Neuronal stem cell (in vitro differentiated cells): ENCODE results near the gene PCTP.

Source experiments
- DNase-seq: peaks from one replicate; pipeline ENCODE4 v3.0.0-alpha.2; 2013; ENCODE audit warnings: low spot score
- H2AFZ ChIP-seq: one replicate; pipeline ENCODE4 v1.6.1; 2013; ENCODE audit warnings: mild to moderate bottlenecking, low read length, inconsistent platforms
- H2AK5ac ChIP-seq: 2 replicates; pipeline ENCODE4 v1.6.1; 2013; ENCODE audit warnings: low read depth, mild to moderate bottlenecking, inconsistent platforms, low read length, moderate library complexity, mixed read lengths
- H2BK120ac ChIP-seq: 2 replicates; pipeline ENCODE4 v1.6.1; 2013; ENCODE audit warnings: low read depth, mild to moderate bottlenecking, inconsistent platforms, low read length, moderate library complexity, mixed read lengths
- H2BK12ac ChIP-seq: one replicate; pipeline ENCODE4 v1.6.1; 2013; ENCODE audit warnings: low read length, inconsistent platforms
- H2BK15ac ChIP-seq: 2 replicates; pipeline ENCODE4 v1.6.1; 2013; ENCODE audit warnings: mild to moderate bottlenecking, low read length, inconsistent platforms, mixed read lengths
- H2BK5ac ChIP-seq: one replicate; pipeline ENCODE4 v1.6.1; 2013; ENCODE audit warnings: inconsistent platforms, mild to moderate bottlenecking, low read length, moderate library complexity
- H3K14ac ChIP-seq: one replicate; pipeline ENCODE4 v1.6.1; 2013; ENCODE audit warnings: low read length, inconsistent platforms
- H3K18ac ChIP-seq: 2 replicates; pipeline ENCODE4 v1.6.1; 2013; ENCODE audit warnings: low read length, inconsistent platforms
- H3K23ac ChIP-seq: 2 replicates; pipeline ENCODE4 v1.6.1; 2013; ENCODE audit warnings: low read depth, mild to moderate bottlenecking, mixed read lengths, low read length, inconsistent platforms; ENCODE audit not compliant: poor library complexity
- H3K27ac ChIP-seq: replicated peaks from 3 replicates; pipeline ENCODE4 v1.5.1; 2013; ENCODE audit warnings: low read length, inconsistent platforms
- H3K27me3 ChIP-seq, 3 experiments: 2 replicates each; pipeline ENCODE4 v1.6.1; 2013; ENCODE audit warnings: low read length in 3 of 3, mild to moderate bottlenecking in 2 of 3, inconsistent platforms in 1 of 3, low read depth in 1 of 3, mixed read lengths in 1 of 3, moderate library complexity in 1 of 3; ENCODE audit not compliant: control insufficient read depth in 3 of 3, insufficient read depth in 3 of 3
- H3K36me3 ChIP-seq, 2 donors: replicated peaks in 1 of 2; 2 replicates each; pipeline ENCODE4 v1.6.1; 2013; ENCODE audit warnings: low read length in 2 of 2; ENCODE audit not compliant: control insufficient read depth in 2 of 2, insufficient read depth in 2 of 2
- H3K4ac ChIP-seq: 2 replicates; pipeline ENCODE4 v1.6.1; 2013; ENCODE audit warnings: inconsistent platforms, mild to moderate bottlenecking, low read length, moderate library complexity
- H3K4me1 ChIP-seq, 2 donors: 1 replicate in 1 of 2; 2 replicates in 1 of 2; pipeline ENCODE4 v1.6.1; 2013; ENCODE audit warnings: low read length in 2 of 2, low read depth in 1 of 2; ENCODE audit not compliant: control insufficient read depth in 2 of 2, insufficient read depth in 1 of 2
- H3K4me2 ChIP-seq: one replicate; pipeline ENCODE4 v1.6.1; 2013; ENCODE audit warnings: mild to moderate bottlenecking, low read length, inconsistent platforms; ENCODE audit not compliant: insufficient read depth, poor library complexity, severe bottlenecking
- H3K4me3 ChIP-seq, 2 donors: 2 replicates each; pipeline ENCODE4 v1.5.1; 2013; ENCODE audit warnings: low read length in 2 of 2, mild to moderate bottlenecking in 2 of 2, inconsistent platforms in 1 of 2, moderate library complexity in 1 of 2
- H3K79me1 ChIP-seq: one replicate; pipeline ENCODE4 v1.6.1; 2013; ENCODE audit warnings: low read depth, mild to moderate bottlenecking, inconsistent platforms, low read length, moderate library complexity
- H3K9ac ChIP-seq: one replicate; pipeline ENCODE4 v1.6.1; 2013; ENCODE audit warnings: mild to moderate bottlenecking, low read depth, low read length, inconsistent platforms; ENCODE audit not compliant: poor library complexity
- H3K9me3 ChIP-seq, 2 donors: replicated peaks in 1 of 2; 2 replicates each; pipeline versions ENCODE3 to v1.6.1; 2013; ENCODE audit warnings: low read length in 2 of 2, mild to moderate bottlenecking in 2 of 2, inconsistent platforms in 1 of 2, low read depth in 1 of 2, mixed read lengths in 1 of 2, moderate library complexity in 1 of 2; ENCODE audit not compliant: control insufficient read depth in 2 of 2, insufficient read depth in 1 of 2
- H4K8ac ChIP-seq: one replicate; pipeline ENCODE4 v1.6.1; 2013; ENCODE audit warnings: low read depth, mild to moderate bottlenecking, inconsistent platforms, low read length, moderate library complexity
- H4K91ac ChIP-seq: one replicate; pipeline ENCODE4 v1.6.1; 2013; ENCODE audit warnings: low read length, low read depth, mild to moderate bottlenecking, inconsistent platforms; ENCODE audit not compliant: poor library complexity
- WGBS, 2 donors: extraction: QIAGEN DNeasy Blood & Tissue Kit; methylation state at CpG; one replicate each; pipeline ENCODE4 v1.1.7; 2013; ENCODE audit warnings: missing lambda C conversion rate in 2 of 2, mixed read lengths in 1 of 2; ENCODE audit not compliant: insufficient read length in 2 of 2, insufficient replicate concordance in 1 of 2; ENCODE audit errors: extremely low coverage in 2 of 2; 5-methylcytosine and 5-hydroxymethylcytosine counted together

Gene PCTP

GRCh38 chr17:55794725-55795482, 44.1 kb downstream of the PCTP start:
- no peak overlapping the region for H3K23ac ChIP-seq
- H3K79me1 ChIP-seq, result no peaks in the 10 kb centered on the region
- H3K27ac ChIP-seq, result peak overlapping the region; percentile 23
- H3K18ac ChIP-seq, result no peak overlapping the region
- H2BK15ac ChIP-seq, result no peak overlapping the region
- no peak overlapping the region for H4K91ac ChIP-seq
- peaks cover 0 to 4% of the 10 kb centered on the region in 2 donors for H3K9me3 ChIP-seq
- no peak overlapping the region for H2BK5ac ChIP-seq
- H2AK5ac ChIP-seq, result no peak overlapping the region
- no peak overlapping the region for H3K14ac ChIP-seq
- H2AFZ ChIP-seq, result no peak overlapping the region
- H3K4me3 ChIP-seq, result no peak overlapping the region
- no peak overlapping the region for H3K9ac ChIP-seq
- H2BK120ac ChIP-seq, result no peak overlapping the region
- no peak overlapping the region for H4K8ac ChIP-seq
- H2BK12ac ChIP-seq, result no peak overlapping the region
- peaks cover 0 to 61% (median 0%) of the 10 kb centered on the region in 3 experiments for H3K27me3 ChIP-seq
- no peaks in the 10 kb centered on the region for H3K36me3 ChIP-seq
- no peak overlapping the region for H3K4ac ChIP-seq
- no CpG with 5 or more reads among the region's 6 CpGs for WGBS, 2 donors
- peaks cover 4% of the 10 kb centered on the region in 2 donors for H3K4me1 ChIP-seq
- no peak for DNase-seq
- no peak overlapping the region for H3K4me2 ChIP-seq

DNA sequence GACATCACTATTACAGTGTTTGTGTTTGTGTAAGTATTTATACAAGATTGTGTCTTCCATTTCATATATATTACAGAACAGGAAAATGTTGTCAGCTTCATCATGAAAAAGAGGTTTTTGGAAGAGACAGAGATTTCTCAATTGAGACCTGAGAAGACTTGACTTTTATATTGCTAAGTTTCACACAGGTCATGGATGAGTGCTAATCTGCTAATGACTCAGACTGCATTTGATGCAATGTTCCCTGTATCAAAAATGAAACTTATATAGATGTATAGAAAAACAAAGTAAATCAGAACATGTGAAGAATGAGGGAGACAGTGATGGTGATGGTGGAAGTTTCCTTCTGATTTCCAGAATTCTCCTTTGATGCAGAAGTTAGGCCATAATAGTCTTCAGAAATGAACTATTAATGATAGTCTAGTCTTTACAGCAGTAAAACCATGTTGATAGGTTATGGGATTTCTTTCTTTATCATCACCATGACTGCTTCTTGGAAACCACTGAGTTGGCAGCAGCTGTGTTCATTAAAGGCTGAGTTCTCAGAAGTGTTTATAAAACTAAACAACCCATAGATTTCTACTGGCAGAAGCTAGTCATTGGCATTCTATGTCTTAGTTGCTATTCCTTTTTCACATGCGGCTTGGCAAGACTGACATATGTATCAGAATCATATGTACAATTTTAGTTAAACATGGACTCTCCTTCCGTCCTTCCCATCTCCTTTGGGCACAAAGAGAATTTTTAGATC, 56.1 kb downstream of the PCTP start:
- Histone ChIP-seq H3K4me1 (no peaks in the 10 kb centered on the region), H3K27me3 (peaks cover 0 to 56% (median 0%) of the 10 kb centered on the region in 3 experiments), H3K23ac (no peak overlapping the region), H4K8ac (no peak overlapping the region), H2AFZ (no peak overlapping the region), H4K91ac (no peak overlapping the region), H2BK12ac (no peak overlapping the region), H2AK5ac (no peak overlapping the region), H3K4me3 (no peak overlapping the region), H3K36me3 (no peaks in the 10 kb centered on the region), H2BK120ac (no peak overlapping the region), H3K79me1 (no peaks in the 10 kb centered on the region), H3K18ac (no peak overlapping the region), H2BK15ac (no peak overlapping the region), H3K14ac (no peak overlapping the region), H2BK5ac (no peak overlapping the region), H3K27ac (no peak overlapping the region), H3K4me2 (no peak overlapping the region), H3K4ac (no peak overlapping the region), H3K9me3 (no peaks in the 10 kb centered on the region), H3K9ac (no peak overlapping the region)
- DNase-seq, result no peak
- no CpG with 5 or more reads among the region's 2 CpGs for WGBS, 2 donors

GRCh38 chr17:55811536-55811935, 60.7 kb downstream of the PCTP start:
- H2AFZ ChIP-seq, result no peak overlapping the region
- H3K36me3 ChIP-seq, result no peaks in the 10 kb centered on the region
- DNase-seq, result no peak
- no peak overlapping the region for H3K4ac ChIP-seq
- H3K4me2 ChIP-seq, result no peak overlapping the region
- no peak overlapping the region for H4K91ac ChIP-seq
- H3K27ac ChIP-seq, result no peak overlapping the region
- no peak overlapping the region for H2BK12ac ChIP-seq
- no peak overlapping the region for H4K8ac ChIP-seq
- no peak overlapping the region for H3K14ac ChIP-seq
- H3K18ac ChIP-seq, result no peak overlapping the region
- H3K9ac ChIP-seq, result no peak overlapping the region
- peaks cover 0 to 71% (median 0%) of the 10 kb centered on the region in 3 experiments for H3K27me3 ChIP-seq
- no peak overlapping the region for H2BK15ac ChIP-seq
- H3K4me1 ChIP-seq, result peaks cover 0 to 3% of the 10 kb centered on the region in 2 donors
- H3K4me3 ChIP-seq, result no peak overlapping the region
- H3K23ac ChIP-seq, result no peak overlapping the region
- H3K79me1 ChIP-seq, result no peaks in the 10 kb centered on the region
- no peak overlapping the region for H2BK120ac ChIP-seq
- no peaks in the 10 kb centered on the region for H3K9me3 ChIP-seq
- WGBS, 2 donors, result no CpG with 5 or more reads among the region's 4 CpGs
- H2BK5ac ChIP-seq, result no peak overlapping the region
- no peak overlapping the region for H2AK5ac ChIP-seq

- no peak overlapping the region for H2AFZ ChIP-seq
- DNase-seq, result no peak
- no peak overlapping the region for H3K14ac ChIP-seq
- H4K8ac ChIP-seq, result no peak overlapping the region
- H3K9ac ChIP-seq, result no peak overlapping the region
- no peaks in the 10 kb centered on the region for H3K36me3 ChIP-seq
- no peak overlapping the region for H3K18ac ChIP-seq
- H2AK5ac ChIP-seq, result no peak overlapping the region
- no CpG with 5 or more reads among the region's 3 CpGs for WGBS, 2 donors
- no peak overlapping the region for H3K27ac ChIP-seq
- H2BK5ac ChIP-seq, result no peak overlapping the region
- H3K4ac ChIP-seq, result no peak overlapping the region
- no peak overlapping the region for H3K23ac ChIP-seq
- H2BK12ac ChIP-seq, result no peak overlapping the region
- H3K4me2 ChIP-seq, result no peak overlapping the region
- no peaks in the 10 kb centered on the region for H3K79me1 ChIP-seq
- H3K9me3 ChIP-seq, result no peaks in the 10 kb centered on the region
- H2BK120ac ChIP-seq, result no peak overlapping the region
- peaks cover 0 to 72% (median 0%) of the 10 kb centered on the region in 3 experiments for H3K27me3 ChIP-seq
- peaks cover 0 to 3% of the 10 kb centered on the region in 2 donors for H3K4me1 ChIP-seq
- H4K91ac ChIP-seq, result no peak overlapping the region
- no peak overlapping the region for H2BK15ac ChIP-seq
- no peak overlapping the region for H3K4me3 ChIP-seq
Observed at GRCh38 chr17:55812323-55812722, 61.5 kb downstream of the PCTP start.
